Measurements from ENCODE around the gene VSTM5.
"Not testable (repeated sequence)": the region's sequence is repeated elsewhere in the genome, so short reads cannot be mapped to it uniquely, and the experiment has no call there.

DNA sequence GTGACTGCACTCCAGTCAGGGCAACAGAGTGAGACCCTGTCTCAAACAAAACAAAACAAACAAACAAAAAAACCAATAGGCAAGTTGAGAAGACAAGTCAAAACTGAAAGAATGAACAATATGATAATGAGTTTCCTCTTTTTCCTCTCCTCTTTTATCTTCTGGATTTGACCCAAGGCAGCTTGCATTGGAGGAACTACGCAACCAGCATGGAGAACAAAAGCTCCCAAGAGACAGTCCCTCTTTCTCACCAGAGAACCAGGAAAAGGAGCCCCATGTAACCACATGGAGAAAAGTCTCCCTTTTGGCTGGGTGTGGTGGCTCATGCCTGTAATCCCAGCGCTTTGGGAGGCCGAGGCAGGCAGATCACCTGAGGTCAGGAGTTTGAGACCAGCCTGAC is 75.9 kb downstream of the VSTM5 start:
- TF ChIP-seq, protein P1, sequence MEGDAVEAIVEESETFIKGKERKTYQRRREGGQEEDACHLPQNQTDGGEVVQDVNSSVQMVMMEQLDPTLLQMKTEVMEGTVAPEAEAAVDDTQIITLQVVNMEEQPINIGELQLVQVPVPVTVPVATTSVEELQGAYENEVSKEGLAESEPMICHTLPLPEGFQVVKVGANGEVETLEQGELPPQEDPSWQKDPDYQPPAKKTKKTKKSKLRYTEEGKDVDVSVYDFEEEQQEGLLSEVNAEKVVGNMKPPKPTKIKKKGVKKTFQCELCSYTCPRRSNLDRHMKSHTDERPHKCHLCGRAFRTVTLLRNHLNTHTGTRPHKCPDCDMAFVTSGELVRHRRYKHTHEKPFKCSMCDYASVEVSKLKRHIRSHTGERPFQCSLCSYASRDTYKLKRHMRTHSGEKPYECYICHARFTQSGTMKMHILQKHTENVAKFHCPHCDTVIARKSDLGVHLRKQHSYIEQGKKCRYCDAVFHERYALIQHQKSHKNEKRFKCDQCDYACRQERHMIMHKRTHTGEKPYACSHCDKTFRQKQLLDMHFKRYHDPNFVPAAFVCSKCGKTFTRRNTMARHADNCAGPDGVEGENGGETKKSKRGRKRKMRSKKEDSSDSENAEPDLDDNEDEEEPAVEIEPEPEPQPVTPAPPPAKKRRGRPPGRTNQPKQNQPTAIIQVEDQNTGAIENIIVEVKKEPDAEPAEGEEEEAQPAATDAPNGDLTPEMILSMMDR (conservative IDR thresholded peaks at IDR 0.05): not testable (repeated sequence)
- not testable (repeated sequence) for TF ChIP-seq ZFX (IDR thresholded peaks at IDR 0.05)
